ENCODE data around the gene REEP1.

REEP1 gene

GRCh38 chr2:86274265-86274917, 63.0 kb downstream of the REEP1 start:
- H3K4me3 ChIP-seq (ENCODE audit: insufficient read depth, low read length, poor library complexity, severe bottlenecking) = no peak overlapping the region
- no peak overlapping the region for H2AFZ ChIP-seq (ENCODE audit: low read depth, low read length, severe bottlenecking)
- no peaks in the 10 kb centered on the region for H3K27me3 ChIP-seq (ENCODE audit: low read length)
- H3F3A ChIP-seq (ENCODE audit: insufficient read depth) = no peaks in the 10 kb centered on the region
- no peaks in the 10 kb centered on the region for H3K9me2 ChIP-seq (replicated peaks; ENCODE audit: insufficient read depth, low read length)
- no peak overlapping the region for H3K27ac ChIP-seq (ENCODE audit: low read depth, low read length)
- H3K79me2 ChIP-seq (ENCODE audit: insufficient read depth, low read length) = no peaks in the 10 kb centered on the region
- TF ChIP-seq CTCF (IDR thresholded peaks at IDR 0.05; ENCODE audit: insufficient read depth, low read length, poor library complexity, severe bottlenecking) = no peak
- TF ChIP-seq EZH2phosphoT487 (conservative IDR thresholded peaks at IDR 0.05; ENCODE audit: low read length) = no peak
- peaks cover 22% of the 10 kb centered on the region; the same call in 1 of the 2 replicates for H3K9me3 ChIP-seq (ENCODE audit: insufficient read depth, low read length)
- H3K4me2 ChIP-seq (ENCODE audit: low read depth, low read length, poor library complexity, severe bottlenecking) = no peak overlapping the region
- no peaks in the 10 kb centered on the region for H4K20me1 ChIP-seq (ENCODE audit: low read depth, low read length)
- peaks cover 5% of the 10 kb centered on the region; the same call in 1 of the 2 replicates for H3K36me3 ChIP-seq (ENCODE audit: low read length)
- no peak overlapping the region for H3K9ac ChIP-seq (ENCODE audit: low read length)

GRCh38 chr2:86272111-86272510, 65.3 kb downstream of the REEP1 start:
- H2AFZ ChIP-seq (ENCODE audit: low read depth, low read length, severe bottlenecking) = no peak overlapping the region

GRCh38 chr2:86271248-86271647, 66.2 kb downstream of the REEP1 start:
- Histone ChIP-seq H2AFZ (ENCODE audit: low read depth, low read length, severe bottlenecking) (no peak overlapping the region), H3K27me3 (ENCODE audit: low read length) (no peaks in the 10 kb centered on the region), H3K4me3 (ENCODE audit: insufficient read depth, low read length, poor library complexity, severe bottlenecking) (no peak overlapping the region), H3K9me3 (ENCODE audit: insufficient read depth, low read length) (peaks cover 26% of the 10 kb centered on the region; the same call in 1 of the 2 replicates), H3F3A (ENCODE audit: insufficient read depth) (no peaks in the 10 kb centered on the region), H3K36me3 (ENCODE audit: low read length) (peaks cover 5% of the 10 kb centered on the region; the same call in 1 of the 2 replicates), H3K27ac (ENCODE audit: low read depth, low read length) (no peak overlapping the region), H3K9ac (ENCODE audit: low read length) (no peak overlapping the region), H3K79me2 (ENCODE audit: insufficient read depth, low read length) (no peaks in the 10 kb centered on the region), H4K20me1 (ENCODE audit: low read depth, low read length) (no peaks in the 10 kb centered on the region), H3K4me2 (ENCODE audit: low read depth, low read length, poor library complexity, severe bottlenecking) (no peak overlapping the region), H3K9me2 (replicated peaks; ENCODE audit: insufficient read depth, low read length) (no peaks in the 10 kb centered on the region)
- TF ChIP-seq CTCF (IDR thresholded peaks at IDR 0.05; ENCODE audit: insufficient read depth, low read length, poor library complexity, severe bottlenecking) = no peak
- TF ChIP-seq EZH2phosphoT487 (conservative IDR thresholded peaks at IDR 0.05; ENCODE audit: low read length) = no peak

More at GRCh38 chr2:86272111-86272510, 65.3 kb downstream of the REEP1 start:
- Histone ChIP-seq H3K4me3 (ENCODE audit: insufficient read depth, low read length, poor library complexity, severe bottlenecking) (no peak overlapping the region), H3K9me3 (ENCODE audit: insufficient read depth, low read length) (peaks cover 26% of the 10 kb centered on the region; the same call in 1 of the 2 replicates), H3K9ac (ENCODE audit: low read length) (no peak overlapping the region), H3K27ac (ENCODE audit: low read depth, low read length) (no peak overlapping the region), H4K20me1 (ENCODE audit: low read depth, low read length) (no peaks in the 10 kb centered on the region), H3K79me2 (ENCODE audit: insufficient read depth, low read length) (no peaks in the 10 kb centered on the region), H3F3A (ENCODE audit: insufficient read depth) (no peaks in the 10 kb centered on the region), H3K4me2 (ENCODE audit: low read depth, low read length, poor library complexity, severe bottlenecking) (no peak overlapping the region), H3K9me2 (replicated peaks; ENCODE audit: insufficient read depth, low read length) (no peaks in the 10 kb centered on the region), H3K27me3 (ENCODE audit: low read length) (no peaks in the 10 kb centered on the region), H3K36me3 (ENCODE audit: low read length) (peaks cover 5% of the 10 kb centered on the region; the same call in 1 of the 2 replicates)
- TF ChIP-seq EZH2phosphoT487 (conservative IDR thresholded peaks at IDR 0.05; ENCODE audit: low read length) (no peak), CTCF (IDR thresholded peaks at IDR 0.05; ENCODE audit: insufficient read depth, low read length, poor library complexity, severe bottlenecking) (no peak)
